Suppressor macrophage treated with lipopolysaccharide for 1 hour (primary cell): ENCODE data around the gene DNTT.
"Not testable (repeated sequence)": the region's sequence is repeated elsewhere in the genome, so short reads cannot be mapped to it uniquely, and the experiment has no call there.

Experiments used
- DNase-seq, 3 donors: peaks; one replicate each; pipeline ENCODE4 v3.0.0-alpha.2; 2020 to 2022

DNTT gene

DNA sequence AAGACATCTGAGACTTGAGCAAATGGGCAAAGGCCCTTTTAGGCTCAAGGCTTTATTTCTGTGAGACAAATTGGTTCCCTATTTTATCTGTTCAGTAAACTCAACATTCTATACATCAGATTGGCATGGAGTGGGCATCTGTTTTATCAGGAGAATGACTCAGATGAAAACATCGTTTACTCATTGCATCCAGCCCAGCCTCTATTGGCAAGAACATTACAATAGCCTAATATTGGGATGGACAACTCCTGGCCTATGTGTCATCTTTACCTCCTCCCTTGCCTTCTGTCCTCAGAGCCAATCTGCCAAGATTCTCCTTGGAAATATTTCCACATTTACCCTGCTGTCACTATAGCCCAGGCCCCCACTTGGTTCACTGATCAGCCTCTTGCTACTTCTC, 27.4 kb upstream of the DNTT start:
- DNase-seq: no peak

DNA sequence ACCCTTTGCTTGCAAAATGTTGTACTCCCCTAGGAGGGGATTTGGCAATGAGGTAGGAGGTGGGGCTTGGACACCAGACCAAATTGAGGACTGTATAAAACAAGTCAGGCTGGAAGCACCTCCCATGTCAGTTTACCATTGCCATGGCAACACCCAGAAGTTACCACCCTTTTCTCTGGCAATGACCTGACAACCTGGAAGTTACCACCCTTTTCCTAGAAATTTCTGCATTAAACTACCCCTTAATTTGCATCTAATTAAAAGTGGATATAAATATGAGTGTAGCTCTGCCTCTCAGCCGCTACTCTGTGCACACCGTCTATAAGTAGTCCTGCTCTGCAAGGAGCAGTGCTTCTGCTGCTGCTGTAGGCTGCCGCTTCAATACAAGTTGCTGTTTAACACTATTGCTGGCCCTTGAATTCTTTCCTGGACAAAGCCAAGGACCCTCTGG, 25.0 kb upstream of the DNTT start:
- DNase-seq: peak in 1 of 3 donors; percentile 39

DNA sequence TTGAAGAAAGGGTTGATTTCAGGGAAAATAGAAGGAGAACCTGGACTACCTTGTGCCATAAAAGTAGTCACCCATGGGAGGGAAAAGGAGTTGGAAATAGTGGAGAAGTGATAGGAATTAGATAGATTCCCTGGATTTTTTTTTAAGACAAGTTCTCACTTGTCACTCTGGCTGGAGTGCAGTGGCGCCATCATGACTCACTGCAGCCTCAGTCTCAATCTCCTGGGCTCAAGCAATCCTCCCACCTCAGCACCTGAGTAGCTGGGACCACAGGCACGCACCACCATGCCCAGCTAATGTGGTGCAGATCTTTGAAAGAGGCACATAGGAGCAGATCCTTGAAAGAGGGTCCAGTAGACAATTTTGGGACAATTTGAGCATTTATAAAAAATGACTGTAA, 23.4 kb upstream of the DNTT start:
- DNase-seq: no peak

DNA sequence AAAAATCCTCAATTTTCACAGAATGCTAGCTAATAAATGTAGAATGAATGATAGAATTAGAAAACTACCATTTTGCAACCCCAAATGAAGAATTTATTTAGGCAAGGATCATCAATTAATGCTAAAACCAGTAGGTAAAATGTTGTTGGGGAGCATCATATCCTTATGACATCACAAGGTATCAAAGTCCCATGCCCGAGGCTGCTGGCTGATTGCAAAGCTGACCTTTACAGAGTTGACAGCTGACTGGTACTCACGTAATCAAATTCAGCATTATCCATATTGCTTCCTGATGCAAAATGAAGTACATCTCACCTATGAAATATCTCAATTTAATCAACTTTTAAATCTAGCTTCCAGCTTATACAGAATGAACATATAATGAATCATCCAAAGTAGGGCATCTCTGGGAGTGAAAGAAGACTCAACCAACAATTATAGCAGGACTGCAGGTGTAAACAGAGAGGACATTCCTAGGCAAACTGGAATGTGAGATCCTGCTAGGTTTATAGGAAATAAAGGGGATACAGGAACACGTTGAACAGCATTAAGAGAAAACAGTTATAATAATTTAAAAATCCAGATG, 22.7 kb upstream of the DNTT start:
- DNase-seq: no peak

DNA sequence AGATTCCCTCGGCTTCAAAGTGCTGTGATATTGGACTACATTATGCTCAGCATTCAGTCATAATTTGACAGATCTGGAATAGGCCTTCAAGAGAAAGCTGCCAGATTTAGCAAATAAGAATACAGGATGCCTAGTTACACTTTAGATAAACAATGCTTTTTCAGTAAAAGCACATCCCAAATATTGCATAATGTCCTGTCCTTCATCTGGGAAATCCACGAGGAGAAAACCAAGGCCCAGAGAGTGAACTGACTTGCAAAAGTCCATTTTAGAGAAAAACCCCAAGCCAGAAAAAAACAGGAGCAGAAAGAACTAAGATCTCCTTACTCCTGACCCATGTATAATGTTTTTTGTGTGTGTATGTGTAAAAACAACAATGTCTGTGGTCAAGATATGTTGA, 20.9 kb upstream of the DNTT start:
- no peak for DNase-seq

DNA sequence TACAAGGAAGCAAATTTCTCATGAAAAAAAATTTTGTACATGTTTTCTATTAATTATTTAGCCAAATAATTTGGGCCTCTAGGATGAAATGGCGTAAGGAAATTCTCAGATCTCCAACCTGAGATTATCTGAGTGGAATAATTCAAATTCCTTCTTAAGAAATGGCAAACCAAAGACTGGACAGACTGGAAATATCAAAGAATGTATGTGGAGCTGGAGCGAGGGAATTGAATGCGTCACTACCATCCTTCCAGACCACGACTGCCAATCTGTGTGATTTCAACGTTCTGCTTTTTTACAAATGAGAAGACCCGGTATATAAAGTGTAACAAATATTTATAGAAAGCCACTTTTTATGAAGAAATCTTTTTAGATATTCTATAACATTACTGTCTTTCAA, 20.5 kb upstream of the DNTT start:
- DNase-seq: no peak

DNA sequence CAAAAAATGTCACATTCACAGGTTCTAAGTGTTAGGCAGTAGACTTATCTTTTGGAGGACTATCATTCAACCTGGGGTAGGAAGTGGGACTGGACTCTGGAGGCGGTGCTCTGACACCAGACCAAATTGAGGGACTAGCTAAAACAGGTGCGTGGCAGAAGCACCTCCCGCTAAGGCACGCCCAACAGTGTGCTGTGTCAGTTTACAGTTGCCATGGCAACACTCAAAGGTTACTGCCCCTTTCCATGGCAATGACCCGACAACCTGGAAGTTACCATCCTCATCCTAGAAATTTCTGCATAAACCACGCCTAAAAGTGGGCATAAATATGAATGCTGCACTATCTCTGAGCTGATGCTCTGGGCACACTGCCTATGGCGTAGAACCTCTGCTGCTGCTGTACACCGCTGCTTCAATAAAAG, 18.9 kb upstream of the DNTT start:
- no peak for DNase-seq

DNA sequence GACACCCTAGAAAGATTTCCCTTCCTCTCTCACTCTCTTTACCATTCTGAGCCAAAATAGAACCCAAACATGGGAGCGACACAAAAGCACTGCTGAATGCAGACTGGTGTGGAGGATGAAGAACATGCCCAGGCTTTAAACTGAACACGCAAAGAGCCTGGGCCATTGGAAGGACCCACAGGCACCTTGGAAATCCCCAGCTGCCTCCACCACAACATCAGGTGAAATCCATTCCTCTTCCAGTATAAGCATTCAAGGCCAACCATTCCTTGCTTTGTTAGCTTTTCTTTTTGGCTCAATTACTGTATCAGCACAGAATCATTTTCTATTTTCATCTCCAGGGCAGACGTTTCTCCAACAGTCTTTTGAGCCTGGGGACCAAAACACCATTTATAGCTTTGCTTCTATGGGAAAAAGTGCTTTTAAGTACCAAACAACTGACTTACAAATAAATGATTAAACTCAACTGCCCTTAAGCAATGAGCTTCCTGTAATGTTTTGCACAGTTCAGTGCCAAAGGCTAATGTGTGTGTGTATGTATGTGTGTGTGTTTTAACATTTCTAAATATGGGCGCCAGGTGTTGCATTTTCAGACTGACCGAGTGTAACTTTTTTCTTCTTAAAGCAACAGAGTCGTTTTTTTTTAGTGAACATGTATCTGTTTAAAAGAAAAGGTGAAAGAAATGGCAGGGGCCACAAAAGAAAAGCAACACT, 16.7 kb upstream of the DNTT start:
- DNase-seq: no peak

DNA sequence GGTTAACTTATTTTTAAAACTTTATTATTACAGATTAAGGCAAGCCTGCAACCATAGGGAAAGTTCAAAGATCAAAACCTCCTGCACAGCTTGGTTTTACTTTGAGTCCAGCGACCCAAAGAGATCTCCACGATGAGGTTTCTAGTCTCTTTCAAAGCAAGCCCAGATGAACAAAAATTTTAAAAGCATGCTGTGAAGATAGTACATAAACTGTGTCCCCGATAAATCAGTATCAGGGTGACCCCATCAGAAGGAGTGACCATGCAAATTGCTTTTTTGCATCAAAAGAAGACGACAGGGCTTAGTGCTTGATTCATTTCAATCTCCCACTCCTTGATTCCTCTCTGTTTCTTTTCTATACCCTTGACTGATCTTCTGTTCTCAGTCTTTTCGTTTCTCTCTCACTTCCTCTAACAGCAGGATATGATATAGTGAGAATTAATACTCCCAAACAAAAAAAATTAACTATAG, 16.0 kb upstream of the DNTT start:
- peak in 2 of 3 donors; percentile 35 to 36 for DNase-seq

DNA sequence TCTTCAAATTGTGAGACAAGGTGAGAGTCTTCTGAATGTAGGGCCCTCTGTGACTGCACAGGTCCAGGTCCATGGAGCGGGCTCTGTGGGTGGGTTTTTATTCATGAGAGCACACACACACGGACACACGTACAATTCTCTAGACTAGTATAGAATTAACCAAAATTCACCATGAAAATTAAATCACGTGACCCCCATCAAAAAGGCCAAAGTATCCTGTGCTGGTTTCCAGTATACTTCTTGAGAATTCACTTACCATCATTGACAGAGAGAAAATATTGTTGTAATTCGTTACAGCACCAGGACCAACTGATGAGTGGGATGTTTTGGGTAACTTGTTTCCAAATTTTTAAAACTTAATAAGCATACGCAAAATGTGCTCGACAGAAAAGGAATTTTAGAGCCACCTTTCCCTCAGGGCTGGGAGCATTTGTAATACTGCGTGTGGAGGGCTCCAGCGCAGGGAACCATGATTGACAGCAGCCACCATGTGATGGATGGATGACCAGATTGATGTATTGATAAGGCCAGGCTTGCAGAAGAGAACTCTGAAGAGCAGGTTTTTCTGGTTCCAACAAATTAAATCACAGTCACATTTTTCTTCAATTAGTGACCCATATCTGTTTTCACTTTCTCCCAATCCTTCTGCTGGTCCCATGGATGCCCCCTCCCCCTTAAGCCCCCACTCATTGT, 14.9 kb upstream of the DNTT start:
- DNase-seq: no peak

DNA sequence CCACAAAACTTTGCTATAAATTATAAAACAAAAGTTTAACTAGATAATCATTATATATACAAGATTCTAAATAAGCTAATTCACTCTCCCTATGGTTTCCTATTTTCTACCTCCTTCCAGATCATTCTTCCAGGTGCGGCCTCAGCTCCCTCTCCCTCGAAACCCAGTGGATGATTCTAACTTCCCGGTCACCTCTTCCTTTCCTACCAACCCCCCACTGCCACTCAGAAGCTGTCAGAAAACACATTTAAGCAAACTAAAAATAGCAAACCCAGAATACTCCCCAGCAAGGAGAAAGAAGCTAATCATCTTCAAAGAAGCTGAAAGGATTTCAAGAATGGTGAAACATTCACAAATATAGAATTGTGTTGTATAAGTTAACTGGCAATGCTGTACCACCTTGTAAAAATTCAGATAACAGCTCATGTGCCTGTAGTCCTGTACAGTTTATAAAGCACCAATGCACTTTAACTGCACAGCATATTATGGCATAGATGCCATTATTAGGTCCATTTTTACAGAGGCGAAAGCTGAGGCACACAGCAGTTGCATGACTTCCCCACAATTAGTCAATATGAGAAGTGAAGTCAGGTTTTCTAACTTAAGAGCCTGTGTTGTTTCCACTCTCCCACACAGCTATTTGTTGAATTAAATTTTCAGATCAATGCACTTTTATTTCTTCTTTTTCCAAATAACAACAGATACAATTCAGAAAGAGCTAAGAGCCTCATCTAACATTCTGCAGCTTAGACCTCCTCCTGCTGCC, 13.7 kb upstream of the DNTT start:
- peak; percentile 45 to 60 (median 58) for DNase-seq

DNA sequence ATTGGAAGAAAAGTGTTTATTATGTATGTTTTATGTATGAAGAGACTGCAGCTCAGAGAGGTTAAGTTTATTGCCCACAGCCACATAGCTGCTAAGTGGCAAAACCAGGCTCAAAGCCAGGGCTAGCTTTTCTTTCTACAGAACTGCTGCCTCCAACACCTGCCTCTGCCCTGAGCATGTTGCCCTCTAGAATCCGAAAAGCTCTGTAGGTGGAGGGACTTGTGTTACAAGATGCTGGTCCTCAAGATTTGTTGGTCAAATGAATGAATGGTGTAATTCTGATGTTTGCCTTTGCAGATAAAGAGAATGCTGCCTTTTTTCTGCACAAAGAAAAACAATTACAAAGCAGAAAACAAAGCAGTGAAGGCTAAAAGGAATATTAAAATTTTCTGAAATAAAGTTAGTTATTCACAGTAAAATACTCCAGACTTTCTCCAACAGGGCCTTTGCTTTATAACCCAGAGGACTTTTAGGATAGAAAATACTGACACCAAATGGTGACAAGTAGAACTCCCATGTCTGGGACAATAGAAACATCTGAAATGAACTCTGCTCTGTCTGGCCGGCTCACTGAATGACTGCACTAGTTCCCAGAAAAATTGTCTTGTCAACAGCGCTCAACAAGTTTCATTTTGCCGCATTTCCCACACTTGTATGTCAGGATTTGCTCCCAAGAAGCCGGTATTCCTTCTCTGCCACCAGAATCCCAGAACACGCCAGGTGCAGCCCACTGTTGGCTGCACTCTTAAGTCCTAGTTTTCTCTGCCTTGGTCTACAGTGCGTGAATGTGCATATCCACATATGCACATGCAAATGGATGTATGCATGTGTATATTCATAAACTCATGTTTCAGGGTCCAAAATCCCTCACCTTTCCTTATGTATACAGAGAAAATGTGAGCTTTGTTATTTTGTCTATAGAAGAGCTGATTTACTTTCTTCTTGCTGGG, 11.0 kb upstream of the DNTT start:
- DNase-seq: peak; percentile 61 to 82 (median 71)

DNA sequence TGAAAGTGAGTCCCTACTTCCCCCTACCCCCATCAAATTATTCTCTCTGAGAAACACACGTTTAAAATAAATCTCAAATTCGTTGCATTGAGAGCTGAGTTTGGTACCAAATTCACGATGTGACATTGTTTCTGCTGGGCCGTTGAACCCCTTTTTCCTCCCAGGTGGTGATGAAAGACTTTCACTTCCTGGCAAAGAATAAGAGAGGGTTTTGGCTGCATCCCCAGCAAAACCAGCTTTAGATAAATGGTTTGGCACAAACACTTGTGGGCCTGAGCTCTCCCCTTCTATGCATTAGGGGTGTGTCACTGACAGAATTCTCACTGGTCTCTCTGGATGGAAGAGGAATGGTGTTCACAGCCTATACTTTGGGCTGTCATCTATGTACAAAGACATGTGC, 8.8 kb upstream of the DNTT start:
- DNase-seq: no peak

DNA sequence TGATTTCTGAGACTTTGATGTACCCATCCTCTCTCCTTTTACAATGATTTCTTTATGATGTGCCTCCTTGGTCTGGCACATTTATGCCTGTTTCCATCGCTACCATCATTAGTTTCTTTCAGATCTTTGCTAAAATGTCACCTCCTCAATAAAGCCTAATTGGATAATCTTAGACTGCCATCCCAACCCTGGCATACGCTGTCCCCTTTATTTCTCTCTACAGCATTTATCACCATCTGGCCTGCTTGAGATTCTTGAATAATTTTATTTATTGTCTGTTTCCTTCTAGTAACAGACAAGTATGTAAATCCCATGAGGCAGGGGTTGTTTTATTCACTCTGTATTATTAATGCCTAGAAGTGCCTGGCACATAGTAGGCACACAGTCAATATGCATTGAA, 6.7 kb upstream of the DNTT start:
- no peak for DNase-seq

DNA sequence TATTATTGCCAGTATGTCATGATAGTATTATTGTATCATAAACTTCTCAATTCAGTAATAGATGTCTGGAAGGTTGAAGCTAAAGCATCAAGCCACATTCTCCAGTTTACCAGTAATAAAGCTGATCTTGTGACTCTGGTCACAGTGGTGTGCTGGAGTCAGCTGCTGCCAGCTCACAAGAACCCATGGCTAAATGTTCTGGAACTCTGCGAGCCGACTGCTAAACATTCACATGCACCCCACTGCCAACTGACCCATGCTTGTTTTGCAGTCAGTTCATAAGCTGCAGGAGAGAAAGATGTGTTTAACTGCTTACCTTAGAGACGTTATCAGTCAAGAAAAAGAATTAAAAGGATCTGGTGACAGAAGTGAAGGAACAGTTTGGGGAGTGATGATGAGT, 5.9 kb upstream of the DNTT start:
- DNase-seq: no peak

DNA sequence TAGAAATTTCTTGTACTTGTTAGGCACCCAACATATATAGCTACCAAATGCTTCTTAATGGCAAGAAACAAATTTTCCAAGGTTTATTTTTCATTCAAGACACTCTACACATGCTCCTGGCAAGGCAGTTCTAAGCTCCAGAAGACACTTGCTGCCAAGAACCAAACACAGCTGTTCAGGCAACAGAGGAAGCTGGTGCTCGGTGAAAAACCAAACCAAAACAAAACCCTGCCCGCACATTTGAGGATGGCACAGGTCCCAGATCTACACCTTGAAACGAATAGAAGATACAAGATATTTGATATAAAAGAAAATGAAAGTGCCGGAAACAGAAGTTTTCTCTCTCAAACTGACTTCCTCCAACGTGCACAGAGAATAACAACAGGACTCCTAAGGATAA, 4.9 kb upstream of the DNTT start:
- DNase-seq: no peak

DNA sequence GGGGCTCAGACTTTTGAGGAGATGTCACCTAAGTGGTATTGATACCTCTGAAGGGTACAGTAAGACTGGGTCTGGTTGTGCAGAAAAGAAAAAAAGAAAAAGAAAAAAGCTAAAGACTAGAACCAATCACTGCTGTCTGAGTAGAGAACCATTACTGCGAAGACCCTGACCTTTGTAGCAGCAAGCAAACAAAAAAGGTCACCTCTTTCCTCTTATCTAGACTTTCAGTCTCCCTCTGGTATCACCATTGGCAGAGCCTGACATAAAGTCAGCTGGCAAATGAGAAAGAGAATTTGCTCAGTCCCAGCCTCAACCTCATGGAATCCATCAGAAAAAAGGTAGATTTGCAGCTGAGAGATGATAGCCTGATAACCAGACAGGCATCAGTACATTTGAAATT, 2.6 kb upstream of the DNTT start:
- DNase-seq: no peak

DNA sequence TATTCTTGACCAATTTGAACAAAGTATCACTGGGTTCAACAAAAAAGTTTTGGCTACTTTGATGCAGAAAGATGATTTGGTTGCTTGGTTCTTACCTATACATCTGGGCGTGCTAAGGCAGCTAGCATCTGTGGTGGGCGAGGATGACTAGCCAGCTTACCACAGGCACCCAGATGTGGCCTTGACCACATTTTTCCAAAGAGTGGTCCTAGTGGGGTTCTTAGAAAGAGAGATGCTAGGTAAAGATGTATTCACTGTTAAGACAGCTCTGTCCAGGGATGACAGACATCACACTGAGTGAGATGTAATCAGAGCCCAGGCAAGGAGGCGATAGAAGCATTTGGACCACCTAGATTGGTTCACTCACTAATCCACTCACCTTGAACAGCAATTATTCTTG, 785 bp downstream of the DNTT start:
- DNase-seq: no peak

DNA sequence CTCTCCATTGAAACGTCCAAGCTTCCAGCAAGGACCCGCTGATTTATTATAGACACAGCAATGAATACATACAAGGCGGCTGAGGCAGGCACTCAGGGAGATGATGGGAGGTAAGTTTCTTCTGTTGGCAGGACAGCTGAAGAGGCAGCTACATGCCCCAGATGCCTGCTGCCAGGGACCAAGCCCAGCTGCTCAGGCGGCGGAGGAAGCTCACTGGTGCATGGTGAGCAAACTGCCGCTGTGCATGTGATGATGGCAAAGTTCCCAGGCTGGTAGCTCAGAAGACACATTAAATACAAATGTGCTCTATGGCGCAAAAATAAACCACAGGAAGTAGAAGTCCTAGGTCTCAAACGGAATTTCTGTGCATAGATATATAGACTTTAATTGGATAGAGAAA, 2.3 kb downstream of the DNTT start:
- DNase-seq: peak; percentile 55 to 70 (median 57)

DNA sequence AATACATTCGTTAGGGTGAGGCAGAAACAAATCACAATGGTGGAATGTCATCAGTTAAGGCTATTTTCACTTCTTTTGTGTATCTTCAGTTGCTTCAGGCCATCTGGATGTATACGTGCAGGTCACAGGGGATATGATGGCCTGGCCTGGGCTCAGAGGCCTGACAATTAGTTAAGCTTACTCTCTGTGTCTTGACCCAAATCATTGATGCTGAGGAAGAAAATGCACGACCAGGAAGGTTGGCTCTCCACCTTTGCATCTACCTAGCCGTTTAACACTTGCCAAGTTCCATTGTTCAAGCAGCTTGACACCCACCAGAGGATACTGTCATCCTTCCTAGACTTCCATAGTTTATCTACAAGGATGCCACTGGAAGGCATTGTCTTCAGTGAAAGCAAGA, 4.6 kb downstream of the DNTT start:
- DNase-seq: not testable (repeated sequence)

DNA sequence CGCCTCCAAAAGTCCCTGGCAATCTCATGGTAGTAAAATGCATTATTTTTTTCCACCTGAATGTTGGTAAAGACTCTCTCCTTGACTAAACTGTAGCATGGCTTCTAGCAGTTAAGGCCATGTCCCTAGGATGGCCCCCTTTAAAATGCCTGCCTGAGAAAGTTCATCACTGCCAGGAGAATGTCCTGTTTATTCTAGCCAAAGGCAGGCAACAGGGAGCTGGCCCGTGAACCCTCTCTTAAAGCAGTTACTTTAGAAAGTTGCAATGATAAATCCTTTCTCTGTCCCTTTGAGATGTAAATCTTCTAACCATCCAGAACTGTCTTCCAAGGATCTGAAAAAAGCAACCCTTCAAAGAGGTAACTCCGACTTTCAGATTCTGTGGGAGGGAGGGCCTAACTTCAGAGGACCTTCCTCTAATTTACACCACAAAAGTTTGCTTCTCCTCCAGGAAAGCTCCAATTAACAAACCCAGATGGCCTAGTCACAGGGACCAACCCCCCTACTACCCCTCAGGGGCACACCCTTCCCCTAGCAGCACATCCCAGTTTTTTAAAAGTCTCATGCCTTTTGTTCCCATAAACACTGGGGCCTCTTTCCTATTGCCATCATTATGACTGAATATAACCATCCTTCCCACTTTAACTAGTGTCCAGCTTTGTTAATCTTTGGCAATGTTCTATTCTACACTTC, 5.5 kb downstream of the DNTT start:
- DNase-seq: no peak

DNA sequence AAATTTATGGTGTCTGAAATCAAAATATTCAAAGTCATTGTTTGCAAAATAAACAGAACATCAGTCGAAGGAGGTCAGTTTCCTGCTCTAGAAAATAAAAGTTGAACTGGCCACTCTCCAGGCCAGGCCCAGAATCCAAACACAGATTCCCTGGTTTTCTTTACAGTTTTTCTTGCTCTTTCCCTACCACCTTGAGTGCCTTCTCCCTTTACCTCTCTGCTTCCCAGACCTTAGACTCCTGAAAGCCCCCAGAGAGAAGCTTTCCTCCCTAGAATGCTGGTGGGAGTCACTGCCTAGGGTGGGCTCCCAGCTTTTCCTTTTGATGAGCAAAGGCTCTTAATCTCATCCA, 6.1 kb downstream of the DNTT start:
- no peak for DNase-seq
